IPS DF 4.7 (cell line): Measurements from ENCODE around the gene PTPRN2.

Source experiments
- DNase-seq: peaks from one replicate; pipeline ENCODE4 v3.0.0-alpha.2; 2013; ENCODE audit warnings: low spot score; ENCODE audit errors: extremely low read depth

The PTPRN2 gene

DNA sequence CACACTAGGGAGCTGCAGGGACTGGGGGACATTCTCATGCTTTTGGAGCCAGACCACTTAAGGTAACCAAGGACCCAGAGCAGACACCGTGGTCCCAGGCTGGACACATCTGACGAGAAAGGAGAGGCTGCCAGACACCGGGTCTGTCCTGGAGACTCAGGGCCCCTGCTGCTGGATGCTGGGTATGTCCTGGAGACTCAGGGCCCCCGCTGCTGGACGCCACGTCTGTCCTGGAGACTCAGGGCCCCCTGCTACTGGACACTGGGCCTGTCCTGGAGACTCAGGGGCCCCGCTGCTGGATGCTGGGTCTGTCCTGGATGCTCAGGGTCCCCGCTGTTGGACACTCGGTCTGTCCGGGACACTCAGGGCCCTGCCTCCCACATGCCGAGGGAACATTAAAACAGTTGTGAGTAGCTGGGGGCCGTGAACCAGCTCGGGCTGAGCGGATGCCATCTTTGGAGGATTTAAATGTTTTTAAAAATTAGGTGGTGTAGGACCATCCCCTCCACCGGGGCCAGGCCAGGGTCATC, 1001.1 kb downstream of the PTPRN2 start:
- no peak for DNase-seq

DNA sequence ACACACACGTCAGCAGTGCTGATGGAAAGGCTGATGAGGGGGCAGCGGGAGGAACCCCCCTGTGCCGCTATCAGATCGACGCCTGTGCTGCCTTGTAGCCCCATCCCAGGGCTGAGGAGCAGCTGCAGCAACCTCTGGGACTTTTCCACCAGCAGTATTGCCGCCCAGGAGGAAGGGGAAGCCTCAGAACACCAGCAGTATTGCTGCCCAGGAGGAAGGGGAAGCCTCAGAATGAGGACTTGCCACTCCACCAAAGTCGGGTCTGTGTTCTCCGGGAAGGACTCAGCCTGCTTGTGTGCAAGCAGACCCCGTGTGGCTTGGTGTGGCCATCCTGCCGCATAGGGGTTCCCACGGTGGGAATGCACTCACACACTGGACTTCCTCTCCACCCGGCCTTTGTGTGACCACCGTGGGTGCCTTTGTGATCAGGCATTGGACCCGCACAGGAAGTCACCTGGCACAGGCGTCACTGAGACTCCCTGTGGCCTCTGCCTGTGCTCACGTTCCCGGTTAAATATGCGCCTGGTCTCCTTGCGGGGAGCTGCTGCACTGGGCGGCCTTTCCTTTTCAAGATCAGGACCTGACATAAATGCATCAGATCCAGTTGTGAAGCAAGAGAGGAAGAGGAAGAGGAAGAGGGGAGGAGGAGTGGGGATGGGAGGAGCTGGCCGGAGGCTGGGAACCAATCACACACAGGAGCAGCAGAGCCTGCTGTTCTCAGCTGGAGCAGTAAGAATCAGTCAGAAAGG, 1002.3 kb downstream of the PTPRN2 start:
- no peak for DNase-seq

DNA sequence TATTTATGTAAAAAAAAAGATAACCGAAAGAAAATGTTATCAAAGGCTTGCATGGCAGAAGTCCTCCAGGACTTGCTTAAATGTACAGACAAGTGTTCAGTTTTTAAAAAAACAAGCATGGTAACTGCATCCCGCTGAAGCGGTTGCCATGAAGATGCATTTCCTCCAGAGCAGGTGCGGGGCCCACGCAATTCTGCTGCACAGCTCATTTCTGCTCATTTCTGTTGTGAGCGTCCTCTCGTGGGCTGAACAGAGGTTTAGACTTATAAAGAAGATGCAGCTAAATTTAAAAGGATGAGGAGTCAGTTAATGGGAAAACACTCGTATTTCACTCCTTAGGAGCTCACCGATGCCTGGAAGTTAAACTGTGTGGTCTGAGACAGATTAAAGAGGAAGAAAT, 1003.2 kb downstream of the PTPRN2 start:
- DNase-seq = no peak

DNA sequence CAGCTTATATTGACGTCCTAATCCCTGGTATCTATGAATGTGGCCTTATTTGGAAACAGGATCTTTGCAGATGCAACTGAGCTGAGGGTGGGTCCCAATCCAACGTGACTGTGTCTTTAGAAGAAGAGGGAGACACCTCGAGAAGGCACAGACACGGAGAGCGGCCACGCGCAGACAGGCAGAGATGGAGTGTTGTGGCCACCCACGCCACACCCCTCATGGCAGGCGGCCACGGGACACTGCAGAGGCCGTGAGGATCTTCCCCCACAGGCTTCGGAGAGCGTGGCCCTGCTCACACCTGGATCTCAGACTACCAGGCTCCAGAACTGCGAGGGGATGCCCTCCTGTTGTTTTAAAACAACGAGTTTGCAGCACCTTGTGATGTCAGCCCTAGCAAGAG, 1005.9 kb downstream of the PTPRN2 start:
- DNase-seq = no peak

DNA sequence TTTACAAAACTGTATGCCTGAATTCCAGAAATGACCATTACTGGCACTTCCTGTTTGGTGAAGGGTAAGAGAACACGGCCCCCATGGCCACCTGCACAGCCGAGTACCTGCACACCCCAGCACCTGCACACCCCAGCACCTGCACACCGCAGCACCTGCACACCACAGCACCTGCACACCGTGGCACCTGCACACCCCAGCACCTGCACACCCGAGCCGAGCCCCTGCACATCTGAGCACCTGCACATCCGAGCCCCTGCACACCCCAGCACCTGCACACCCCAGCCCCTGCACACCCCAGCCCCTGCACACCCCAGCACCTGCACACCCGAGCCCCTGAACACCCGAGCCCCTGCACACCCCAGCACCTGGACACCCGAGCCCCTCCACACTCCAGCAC, 1007.3 kb downstream of the PTPRN2 start:
- DNase-seq = no peak

DNA sequence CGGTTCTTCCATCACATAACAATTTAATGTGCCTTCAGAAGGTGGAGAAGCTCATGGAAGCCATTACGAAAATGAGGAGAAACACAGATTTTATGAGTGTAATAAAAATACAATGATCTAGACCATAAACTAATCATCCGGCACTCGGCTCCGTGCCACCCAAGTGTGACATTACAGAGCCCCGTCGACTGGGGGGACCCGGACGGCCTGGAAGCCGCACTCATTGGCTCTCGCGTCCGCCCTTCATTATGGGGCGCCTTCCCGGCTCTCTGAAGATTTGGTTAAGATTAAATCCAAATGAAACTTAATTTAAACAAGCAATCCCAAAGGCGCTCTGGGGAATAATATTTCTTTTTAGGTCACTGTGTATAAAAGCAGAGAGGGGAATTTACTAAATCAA, 1008.2 kb downstream of the PTPRN2 start:
- no peak for DNase-seq

DNA sequence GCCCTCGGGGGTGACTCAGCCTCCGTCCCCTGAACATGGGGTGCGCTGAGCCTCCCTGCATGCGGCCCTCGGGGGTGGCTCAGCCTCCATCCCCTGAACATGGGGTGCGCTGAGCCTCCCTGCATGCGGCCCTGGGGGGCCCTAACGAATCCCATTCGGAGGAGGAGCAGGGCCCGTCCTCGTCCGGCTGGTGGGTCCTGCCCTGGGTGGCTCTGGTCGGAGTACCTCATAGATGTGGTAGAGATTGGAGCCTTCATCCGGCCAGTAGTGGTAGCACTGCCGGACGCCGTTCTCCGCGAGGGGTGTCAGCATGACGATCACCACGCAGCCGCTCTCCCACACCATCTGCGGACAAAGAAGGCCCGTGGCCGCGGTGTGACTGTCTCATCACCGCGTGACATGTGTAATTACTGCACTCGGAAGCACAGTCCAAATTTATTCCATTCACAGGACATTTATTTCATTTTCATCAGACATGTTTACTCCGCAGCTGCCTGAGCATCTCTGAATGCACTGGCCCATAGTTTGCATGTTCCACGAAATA, 1009.8 kb downstream of the PTPRN2 start:
- no peak for DNase-seq

DNA sequence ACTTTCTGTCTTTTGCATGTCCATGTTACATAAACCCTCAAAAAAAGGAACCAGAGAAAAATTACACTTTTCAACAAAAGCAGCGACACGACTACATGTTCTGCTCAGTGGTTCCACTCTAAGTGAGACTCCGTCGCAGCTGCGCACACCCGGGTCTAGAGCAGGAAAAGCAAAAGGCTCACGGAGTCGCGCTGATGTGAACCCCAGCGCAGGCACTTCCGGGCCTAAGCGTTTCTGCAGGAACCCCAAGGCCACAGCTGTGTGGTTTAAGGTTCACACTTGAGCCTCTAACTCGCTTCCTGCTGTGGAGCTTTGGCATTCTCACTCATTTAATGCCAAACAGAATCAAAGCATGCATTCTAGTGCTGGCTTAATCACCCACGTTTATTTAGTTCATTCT, 1010.6 kb downstream of the PTPRN2 start:
- DNase-seq = no peak

DNA sequence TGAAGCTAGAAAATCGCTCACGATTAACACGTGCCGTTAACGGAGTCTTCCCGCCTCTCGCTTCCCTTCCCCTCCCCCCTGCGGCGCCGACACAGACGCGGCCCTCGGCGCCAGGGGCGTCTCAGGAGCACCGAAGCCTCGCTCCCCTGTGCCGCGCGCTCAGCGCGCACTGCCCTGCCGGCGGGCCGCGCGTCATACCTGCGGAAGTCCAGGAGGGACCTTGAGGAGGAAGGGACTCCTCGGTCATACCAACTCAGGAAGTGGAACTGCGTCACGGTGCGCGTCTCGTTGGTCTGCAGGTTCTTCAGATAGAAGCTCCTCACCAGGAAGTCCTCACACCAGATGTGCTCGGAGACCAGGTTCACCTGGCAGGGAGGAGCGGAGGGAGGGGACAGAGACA, 1011.2 kb downstream of the PTPRN2 start:
- no peak for DNase-seq

DNA sequence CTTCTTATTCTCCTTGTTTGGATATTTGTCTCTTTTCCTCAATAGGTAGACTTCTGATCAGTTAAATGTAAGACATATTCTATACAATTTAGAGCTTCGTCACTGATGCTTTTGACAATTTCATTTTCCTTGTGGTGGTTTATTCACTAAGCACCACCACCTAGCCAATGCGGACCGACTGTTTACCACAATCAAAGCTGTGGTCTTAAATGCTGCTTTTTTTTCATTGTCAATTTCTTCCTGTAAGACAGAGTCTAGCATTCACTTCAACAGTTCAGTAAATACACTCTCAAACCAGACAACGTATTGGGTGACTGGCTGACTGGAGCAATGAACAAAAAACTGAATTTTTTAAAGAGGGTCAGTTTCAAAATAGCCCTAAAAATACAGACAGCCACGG, 1011.8 kb downstream of the PTPRN2 start:
- DNase-seq = no peak

DNA sequence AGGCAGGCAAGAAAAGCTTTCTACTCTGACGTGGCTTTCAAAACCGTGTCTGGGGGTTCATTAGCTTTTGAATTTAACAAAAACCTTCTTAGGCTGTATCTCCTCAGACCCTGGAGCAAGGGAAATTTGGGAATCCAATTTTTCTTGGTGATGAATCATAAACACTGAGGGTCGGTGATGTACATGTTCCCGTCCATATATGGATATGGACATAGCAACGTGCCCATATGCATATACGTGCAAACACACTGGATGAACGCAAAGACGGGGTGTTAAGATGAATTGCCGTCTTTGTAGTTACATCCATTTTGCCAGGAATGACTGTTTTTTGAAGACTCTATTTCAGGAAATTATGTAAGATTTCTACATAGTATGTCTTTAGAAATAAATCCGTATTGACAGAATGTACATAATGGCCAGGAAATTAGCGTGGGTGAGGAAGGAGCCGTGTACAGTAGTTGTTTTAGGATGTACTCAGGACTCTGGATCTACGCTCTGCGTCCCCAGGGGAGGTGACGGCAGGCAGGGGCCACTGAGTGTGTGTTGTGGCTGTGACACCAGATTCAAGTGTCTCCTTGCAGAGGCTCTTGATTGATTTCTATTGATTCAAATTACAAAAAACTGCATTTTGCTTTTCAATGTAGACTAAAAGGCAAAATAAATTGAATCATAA, 1012.6 kb downstream of the PTPRN2 start:
- DNase-seq = no peak

DNA sequence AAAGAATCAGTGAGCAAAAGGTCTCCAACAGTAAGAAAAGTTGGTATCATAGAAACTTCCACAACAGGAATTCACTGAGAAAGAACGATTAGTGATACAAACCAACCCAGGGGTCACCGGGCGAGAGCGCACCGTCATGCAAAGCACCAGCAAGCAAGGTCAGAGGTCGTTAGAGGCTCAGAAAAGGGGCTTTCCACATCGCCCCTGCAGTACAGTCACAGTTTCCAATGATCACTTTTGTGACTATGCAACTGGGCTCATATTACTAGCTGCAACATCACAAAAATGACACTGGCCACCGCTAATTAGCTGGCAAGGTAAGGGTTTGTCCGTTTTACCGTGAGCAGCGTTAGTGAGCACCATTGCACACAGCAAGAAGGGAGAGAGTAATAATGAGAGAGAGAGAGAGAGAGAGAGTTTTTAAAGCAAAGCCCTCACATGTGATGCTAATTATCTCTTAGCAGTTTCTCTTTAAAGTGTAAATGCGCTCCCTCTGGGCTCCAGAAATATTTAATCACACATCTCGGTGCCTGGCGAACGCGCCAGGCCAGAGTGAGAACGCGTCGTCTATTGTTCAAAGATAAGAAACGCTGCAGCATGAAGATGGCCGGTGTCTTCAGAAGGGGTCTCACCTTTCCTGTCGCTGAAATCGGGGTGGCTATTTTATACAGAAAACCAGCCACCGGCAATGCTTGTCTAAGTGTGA, 1013.4 kb downstream of the PTPRN2 start:
- DNase-seq = no peak

DNA sequence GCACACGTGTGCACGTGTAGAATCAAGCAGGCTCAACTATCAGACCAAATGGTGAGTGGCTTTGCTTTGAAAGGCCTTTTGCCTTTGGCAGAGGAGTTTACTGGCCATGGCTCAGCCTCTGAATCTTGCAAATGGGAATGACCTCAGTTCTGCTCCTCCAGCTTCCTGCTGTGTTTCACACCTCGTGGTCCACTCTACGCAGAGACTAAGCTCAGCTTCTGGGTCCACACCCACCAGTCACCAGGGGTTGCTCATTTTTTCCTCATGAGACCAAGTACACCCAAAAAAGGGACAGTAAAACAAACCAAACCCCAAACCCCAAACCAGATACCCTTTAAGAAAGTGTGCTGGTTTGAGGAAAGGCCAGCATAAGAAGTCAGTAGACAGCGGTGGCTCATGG, 1014.4 kb downstream of the PTPRN2 start:
- no peak for DNase-seq

DNA sequence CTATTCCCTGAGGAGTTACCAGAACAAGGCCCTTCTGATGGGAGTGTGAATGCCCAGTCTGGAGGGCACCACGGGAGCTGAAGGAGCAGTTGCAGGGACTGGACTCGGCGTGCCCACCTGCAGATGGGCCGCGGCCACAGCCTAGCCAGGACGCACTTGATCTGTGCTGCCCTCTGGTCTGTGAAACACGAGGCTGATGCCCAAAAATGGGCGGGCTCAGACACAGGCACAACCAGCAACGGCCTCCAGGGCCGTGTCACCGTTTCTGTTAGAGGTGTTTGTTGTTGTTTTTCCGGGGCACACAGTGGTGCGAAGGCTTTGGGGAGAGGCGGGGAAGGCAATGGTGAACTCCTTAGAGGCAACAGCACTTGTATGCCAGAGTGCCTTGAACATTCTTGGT, 1015.0 kb downstream of the PTPRN2 start:
- DNase-seq = no peak

DNA sequence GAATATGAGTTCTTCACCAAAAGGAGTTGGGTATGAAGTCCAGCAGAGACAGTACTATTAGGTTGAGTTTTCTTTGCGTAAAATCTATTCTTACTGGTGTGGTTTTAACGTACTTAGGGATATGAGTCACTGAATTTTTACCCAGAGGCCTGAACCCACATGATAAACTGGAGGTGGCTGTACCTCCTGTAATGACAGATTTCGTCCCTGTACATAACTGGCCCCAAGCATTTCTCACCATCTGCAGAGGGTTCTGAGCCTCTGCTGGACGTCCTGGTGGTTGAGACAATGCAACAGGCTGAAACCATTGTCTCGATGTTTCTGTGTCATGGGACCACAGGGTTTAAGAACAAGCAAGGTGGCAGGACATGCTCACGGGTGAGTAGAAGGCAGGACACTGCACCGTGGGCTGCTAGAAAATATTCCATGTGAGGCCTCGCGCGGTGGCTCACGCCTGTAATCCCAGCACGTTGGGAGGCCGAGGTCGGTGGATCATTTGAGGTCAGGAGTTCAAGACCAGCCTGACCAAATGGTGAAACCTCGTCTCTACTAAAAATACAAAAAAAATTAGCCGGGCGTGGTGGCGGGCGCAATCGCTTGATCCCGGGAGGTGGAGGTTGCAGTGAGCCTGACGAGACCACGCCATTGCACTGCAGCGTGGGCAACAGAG, 1017.0 kb downstream of the PTPRN2 start:
- no peak for DNase-seq

DNA sequence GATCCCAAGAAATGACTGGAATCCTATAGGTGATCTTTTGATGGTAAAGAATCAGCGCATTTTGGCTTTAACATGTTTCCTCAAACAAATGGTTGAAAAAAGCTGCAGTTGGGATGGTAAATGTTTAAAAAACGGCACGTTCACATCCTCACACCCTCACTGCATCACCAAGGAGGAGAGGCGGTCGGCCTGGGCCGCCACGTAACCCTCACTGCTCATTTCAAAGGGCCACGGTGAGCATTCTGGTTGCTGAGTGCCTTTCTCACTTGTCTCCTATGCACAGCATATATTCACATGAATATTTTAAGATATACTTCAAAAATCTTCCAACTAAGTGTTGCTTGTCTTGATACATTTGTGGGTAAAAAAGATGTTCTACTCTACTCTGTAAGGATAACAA, 1017.7 kb downstream of the PTPRN2 start:
- DNase-seq = no peak

DNA sequence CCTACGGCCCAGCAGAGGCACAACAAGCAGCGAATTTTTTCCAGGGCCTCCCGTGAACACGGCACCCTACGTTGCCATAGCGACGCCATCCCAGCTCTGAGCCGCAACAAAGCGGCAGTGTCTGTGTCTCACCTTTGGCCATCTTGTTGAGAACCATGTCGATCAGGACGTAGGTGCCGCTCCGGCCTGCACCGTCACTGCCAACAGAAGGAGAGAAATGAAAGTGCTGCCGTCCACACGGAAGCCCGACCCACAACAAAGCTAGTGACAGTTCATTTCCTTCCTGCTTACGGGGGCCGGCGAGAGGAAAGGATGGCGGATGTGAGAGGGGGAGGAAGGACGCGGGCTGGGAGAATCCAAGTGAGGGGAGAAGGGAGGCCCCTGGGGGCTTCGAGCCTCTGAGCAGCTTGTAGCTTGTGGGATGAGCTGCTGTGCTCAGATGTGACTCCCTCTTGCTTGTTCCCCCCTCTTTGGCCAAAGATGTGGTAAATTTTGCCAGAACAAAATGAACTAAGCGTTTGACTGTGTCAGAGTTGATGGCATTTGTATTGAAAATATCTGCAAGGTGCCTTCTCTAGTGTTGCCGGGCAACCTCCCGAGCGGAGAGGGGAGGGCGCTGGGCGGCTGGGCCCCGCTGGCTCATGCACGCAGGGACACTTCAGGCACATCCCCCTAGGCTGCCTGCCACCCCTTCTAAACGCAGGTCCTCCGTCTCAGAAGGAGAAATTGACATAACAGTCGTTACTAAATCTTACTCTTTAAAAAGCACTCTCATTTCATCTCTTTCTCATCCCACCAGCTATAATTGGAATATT, 1018.6 kb downstream of the PTPRN2 start:
- DNase-seq = no peak

DNA sequence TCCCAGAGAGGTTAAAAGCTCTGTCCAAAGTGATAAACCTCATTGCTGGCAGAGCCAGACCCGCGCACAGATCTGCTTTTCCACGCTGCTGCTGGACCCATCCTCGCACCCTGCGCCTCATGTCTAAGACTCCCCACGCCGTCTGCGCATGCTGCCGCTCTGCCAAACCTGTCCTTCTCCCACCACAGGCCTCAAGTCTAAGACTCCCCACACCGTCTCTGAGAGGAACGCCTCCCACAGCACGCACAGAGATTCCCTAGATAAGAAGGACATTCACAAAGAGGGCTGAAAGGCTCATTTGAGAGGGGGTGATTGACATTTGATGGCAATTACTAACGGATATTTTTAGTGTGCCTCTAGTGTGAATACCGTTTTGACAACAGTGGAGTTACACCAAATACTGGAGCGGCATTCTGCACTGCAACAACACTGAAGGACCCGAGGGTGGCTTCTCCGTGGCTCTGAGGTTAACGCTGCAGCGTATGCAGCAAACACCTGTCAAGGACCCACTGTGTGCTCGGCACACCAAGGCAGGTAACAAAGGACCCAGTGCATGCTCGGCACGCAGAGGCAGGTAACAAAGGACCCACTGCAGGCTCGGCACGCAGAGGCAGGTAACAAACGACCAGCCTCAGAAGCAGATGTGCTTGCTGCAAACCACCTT, 1019.4 kb downstream of the PTPRN2 start:
- DNase-seq = no peak

DNA sequence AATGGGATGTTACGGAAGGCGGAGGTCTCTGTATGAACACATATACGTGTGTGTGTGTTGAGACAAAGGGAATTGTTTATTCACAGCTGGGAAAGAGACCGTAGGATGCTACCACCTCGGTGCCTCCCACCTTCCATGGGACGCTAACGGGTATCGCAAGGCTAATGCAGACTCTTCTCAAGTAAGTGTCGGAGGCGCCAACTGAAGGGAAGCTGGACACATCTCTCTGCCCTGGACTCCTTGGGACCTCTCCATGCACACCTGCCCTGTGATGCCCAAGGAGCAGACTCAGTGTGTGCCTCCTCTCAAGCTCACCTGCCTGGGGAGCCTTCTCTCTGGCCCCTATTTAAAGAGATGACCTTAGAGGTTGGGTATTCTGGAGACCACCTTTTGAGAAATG, 1020.0 kb downstream of the PTPRN2 start:
- no peak for DNase-seq

DNA sequence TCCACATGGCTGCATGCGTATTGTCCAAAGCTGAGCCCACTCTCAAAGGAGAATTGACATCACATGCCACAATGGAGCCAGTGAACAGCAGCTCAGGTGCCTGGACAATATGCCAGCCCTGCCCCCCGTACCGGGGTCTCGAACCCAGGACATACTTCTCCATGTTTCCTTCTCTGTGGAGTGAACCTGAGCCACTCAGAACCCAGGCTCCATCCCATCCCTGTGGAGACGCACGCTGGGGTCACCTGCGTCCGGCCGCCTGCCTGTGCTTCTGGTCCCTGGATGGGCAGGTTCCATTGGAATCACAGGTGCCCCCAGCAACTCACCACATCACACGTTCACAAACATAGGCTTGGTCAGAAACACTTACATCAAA, 1021.0 kb downstream of the PTPRN2 start:
- no peak for DNase-seq
